Measurements from ENCODE around the gene FREM1. TPM values are rescaled to one million over a fixed set of nuclear protein-coding genes. Genes with fewer than 3 reads are reported as not detected.

FREM1 gene
- total and polyA plus RNA-seq, 10 donors: 0.07 to 4.3 (median 0.54) TPM; not detected in 1

- Histone ChIP-seq H3K9me3 (peaks cover 0 to 8% (median 0%) of the 10 kb centered on the region in 8 donors), H3K4me3 (no peak overlapping the region), H3K27me3 (replicated peaks in 1 of 7) (peaks cover 0 to 11% (median 0%) of the 10 kb centered on the region in 7 donors), H3K36me3 (no peaks in the 10 kb centered on the region), H3K27ac (no peak overlapping the region), H3K4me1 (no peaks in the 10 kb centered on the region)
- no peak for TF ChIP-seq CTCF (IDR thresholded peaks at IDR 0.05 in 8 of 11, conservative IDR thresholded peaks at IDR 0.05 in 3 of 11)
- TF ChIP-seq POLR2AphosphoS5 (IDR thresholded peaks at IDR 0.05): no peak
- TF ChIP-seq POLR2A (IDR thresholded peaks at IDR 0.05): no peak
- WGBS, 5 donors: 69 to 84% (median 78%) methylated on average over 12 of the region's 12 CpGs
- no peak for DNase-seq
- intact Hi-C loops (cut with DNase I; ENCODE audit: low total_unique reads): no loop called here
Observed at GRCh38 chr9:14813336-14814248, 96.6 kb downstream of the FREM1 start.

GRCh38 chr9:14812806-14813205 lies 97.4 kb downstream of the FREM1 start:
- Histone ChIP-seq H3K36me3 (no peaks in the 10 kb centered on the region), H3K27ac (no peak overlapping the region)
- WGBS, 5 donors: 88 to 96% (median 91%) methylated on average over 6 of the region's 6 CpGs

GRCh38 chr9:14811844-14812243 lies 98.4 kb downstream of the FREM1 start:
- H3K4me3 ChIP-seq: no peak overlapping the region
- no peaks in the 10 kb centered on the region for H3K4me1 ChIP-seq
- DNase-seq: no peak
- intact Hi-C loops (cut with DNase I; ENCODE audit: low total_unique reads): no loop called here
- H3K27ac ChIP-seq: no peak overlapping the region
- H3K9me3 ChIP-seq: peaks cover 0 to 9% (median 0%) of the 10 kb centered on the region in 8 donors
- TF ChIP-seq POLR2AphosphoS5 (IDR thresholded peaks at IDR 0.05) (no peak), CTCF (IDR thresholded peaks at IDR 0.05 in 8 of 11, conservative IDR thresholded peaks at IDR 0.05 in 3 of 11) (no peak), POLR2A (IDR thresholded peaks at IDR 0.05) (no peak)
- H3K36me3 ChIP-seq: no peaks in the 10 kb centered on the region
- peaks cover 0 to 11% (median 0%) of the 10 kb centered on the region in 7 donors for H3K27me3 ChIP-seq (replicated peaks in 1 of 7)

More at GRCh38 chr9:14812806-14813205, 97.4 kb downstream of the FREM1 start:
- intact Hi-C loops (cut with DNase I; ENCODE audit: low total_unique reads): no loop called here
- TF ChIP-seq CTCF (IDR thresholded peaks at IDR 0.05 in 8 of 11, conservative IDR thresholded peaks at IDR 0.05 in 3 of 11): no peak
- no peak for TF ChIP-seq POLR2A (IDR thresholded peaks at IDR 0.05)
- TF ChIP-seq POLR2AphosphoS5 (IDR thresholded peaks at IDR 0.05): no peak
- Histone ChIP-seq H3K27me3 (replicated peaks in 1 of 7) (peaks cover 0 to 11% (median 0%) of the 10 kb centered on the region in 7 donors), H3K4me1 (no peaks in the 10 kb centered on the region), H3K9me3 (peaks cover 0 to 9% (median 0%) of the 10 kb centered on the region in 8 donors), H3K4me3 (no peak overlapping the region)
- no peak for DNase-seq

- WGBS, 5 donors: 74 to 89% (median 85%) methylated on average over 6 of the region's 6 CpGs
- intact Hi-C loops (cut with DNase I; ENCODE audit: low total_unique reads): no loop called here
- no peak for TF ChIP-seq CTCF (IDR thresholded peaks at IDR 0.05 in 8 of 11, conservative IDR thresholded peaks at IDR 0.05 in 3 of 11)
- Histone ChIP-seq H3K4me3 (no peak overlapping the region), H3K27ac (no peak overlapping the region), H3K9me3 (peaks cover 0 to 9% (median 0%) of the 10 kb centered on the region in 8 donors), H3K27me3 (replicated peaks in 1 of 7) (no peaks in the 10 kb centered on the region), H3K4me1 (no peaks in the 10 kb centered on the region), H3K36me3 (no peaks in the 10 kb centered on the region)
- DNase-seq: no peak
Observed at GRCh38 chr9:14806941-14807520, 103.2 kb downstream of the FREM1 start.

Data from spleen (tissue), 11 donors.